ENCODE data around the gene PNKD.

The PNKD gene

GRCh38 chr2:218392891-218393462, 122.7 kb downstream of the PNKD start:
- no peak overlapping the region for H2AFZ ChIP-seq (ENCODE audit: low read depth, low read length)
- H3K4me2 ChIP-seq (ENCODE audit: low read length), result no peak overlapping the region
- no peaks in the 10 kb centered on the region for H3K27me3 ChIP-seq (ENCODE audit: low read depth, low read length)
- no peaks in the 10 kb centered on the region for H3K36me3 ChIP-seq (replicated peaks; ENCODE audit: low read depth, low read length)
- no peak overlapping the region for H3K4me3 ChIP-seq (ENCODE audit: low read length)
- no peak overlapping the region for H3K9ac ChIP-seq (ENCODE audit: low read length)
- no peak for TF ChIP-seq EZH2phosphoT487 (IDR thresholded peaks at IDR 0.05; ENCODE audit: low read depth)
- TF ChIP-seq, protein P1, sequence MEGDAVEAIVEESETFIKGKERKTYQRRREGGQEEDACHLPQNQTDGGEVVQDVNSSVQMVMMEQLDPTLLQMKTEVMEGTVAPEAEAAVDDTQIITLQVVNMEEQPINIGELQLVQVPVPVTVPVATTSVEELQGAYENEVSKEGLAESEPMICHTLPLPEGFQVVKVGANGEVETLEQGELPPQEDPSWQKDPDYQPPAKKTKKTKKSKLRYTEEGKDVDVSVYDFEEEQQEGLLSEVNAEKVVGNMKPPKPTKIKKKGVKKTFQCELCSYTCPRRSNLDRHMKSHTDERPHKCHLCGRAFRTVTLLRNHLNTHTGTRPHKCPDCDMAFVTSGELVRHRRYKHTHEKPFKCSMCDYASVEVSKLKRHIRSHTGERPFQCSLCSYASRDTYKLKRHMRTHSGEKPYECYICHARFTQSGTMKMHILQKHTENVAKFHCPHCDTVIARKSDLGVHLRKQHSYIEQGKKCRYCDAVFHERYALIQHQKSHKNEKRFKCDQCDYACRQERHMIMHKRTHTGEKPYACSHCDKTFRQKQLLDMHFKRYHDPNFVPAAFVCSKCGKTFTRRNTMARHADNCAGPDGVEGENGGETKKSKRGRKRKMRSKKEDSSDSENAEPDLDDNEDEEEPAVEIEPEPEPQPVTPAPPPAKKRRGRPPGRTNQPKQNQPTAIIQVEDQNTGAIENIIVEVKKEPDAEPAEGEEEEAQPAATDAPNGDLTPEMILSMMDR (IDR thresholded peaks at IDR 0.05; ENCODE audit: low read depth, low read length), result no peak
- H4K20me1 ChIP-seq (ENCODE audit: insufficient read depth, low read length), result no peaks in the 10 kb centered on the region
- no peak overlapping the region for H3K27ac ChIP-seq (ENCODE audit: low read length)
- peaks cover 18% of the 10 kb centered on the region for H3K4me1 ChIP-seq (ENCODE audit: low read length)
- H3K9me3 ChIP-seq (ENCODE audit: insufficient read depth, low read length), result no peaks in the 10 kb centered on the region
- no peaks in the 10 kb centered on the region for H3K79me2 ChIP-seq (ENCODE audit: low read length)

GRCh38 chr2:218393750-218394290, 123.5 kb downstream of the PNKD start:
- H3K4me1 ChIP-seq (ENCODE audit: low read length), result peaks cover 18% of the 10 kb centered on the region
- H3K79me2 ChIP-seq (ENCODE audit: low read length), result no peaks in the 10 kb centered on the region
- H3K9me3 ChIP-seq (ENCODE audit: insufficient read depth, low read length), result no peaks in the 10 kb centered on the region
- no peak overlapping the region for H3K4me3 ChIP-seq (ENCODE audit: low read length)
- no peaks in the 10 kb centered on the region for H3K27me3 ChIP-seq (ENCODE audit: low read depth, low read length)
- TF ChIP-seq EZH2phosphoT487 (IDR thresholded peaks at IDR 0.05; ENCODE audit: low read depth), result no peak
- TF ChIP-seq, protein P1 (IDR thresholded peaks at IDR 0.05; ENCODE audit: low read depth, low read length), result no peak
- H3K36me3 ChIP-seq (replicated peaks; ENCODE audit: low read depth, low read length), result no peaks in the 10 kb centered on the region
- H4K20me1 ChIP-seq (ENCODE audit: insufficient read depth, low read length), result no peaks in the 10 kb centered on the region
- H3K27ac ChIP-seq (ENCODE audit: low read length), result no peak overlapping the region
- H3K4me2 ChIP-seq (ENCODE audit: low read length), result no peak overlapping the region
- H2AFZ ChIP-seq (ENCODE audit: low read depth, low read length), result no peak overlapping the region
- no peak overlapping the region for H3K9ac ChIP-seq (ENCODE audit: low read length)

DNA sequence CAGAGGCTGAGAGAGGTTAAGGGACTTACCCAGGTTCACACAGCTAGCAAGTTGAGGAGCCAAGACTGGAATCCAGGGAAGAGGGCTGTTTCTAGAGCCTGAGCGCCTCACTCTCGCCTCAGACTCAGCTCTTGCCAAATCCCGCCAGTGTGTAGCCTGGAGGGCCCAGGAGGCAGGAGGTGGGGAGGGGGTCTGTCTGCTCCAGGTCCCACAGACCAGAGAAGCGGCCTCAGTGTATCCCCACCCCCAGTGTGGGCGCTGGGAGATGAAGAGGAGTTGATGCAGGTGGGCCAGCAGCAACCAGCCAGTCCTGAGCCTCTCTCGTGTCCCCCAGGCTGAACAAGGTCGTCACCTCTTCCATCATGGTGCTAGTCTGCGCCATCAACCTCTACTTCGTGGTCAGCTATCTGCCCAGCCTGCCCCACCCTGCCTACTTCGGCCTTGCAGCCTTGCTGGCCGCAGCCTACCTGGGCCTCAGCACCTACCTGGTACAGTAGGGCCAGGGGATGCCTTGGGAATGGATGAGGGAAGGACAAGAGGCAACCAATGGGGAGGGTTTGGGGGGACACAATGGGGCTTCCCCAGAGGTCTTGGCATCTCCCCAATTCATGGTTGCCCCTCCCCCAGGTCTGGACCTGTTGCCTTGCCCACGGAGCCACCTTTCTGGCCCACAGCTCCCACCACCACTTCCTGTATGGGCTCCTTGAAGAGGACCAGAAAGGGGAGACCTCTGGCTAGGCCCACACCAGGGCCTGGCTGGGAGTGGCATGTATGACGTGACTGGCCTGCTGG, 124.2 kb downstream of the PNKD start:
- no peaks in the 10 kb centered on the region for H4K20me1 ChIP-seq (ENCODE audit: insufficient read depth, low read length)
- TF ChIP-seq, protein P1 (IDR thresholded peaks at IDR 0.05; ENCODE audit: low read depth, low read length), result no peak
- TF ChIP-seq EZH2phosphoT487 (IDR thresholded peaks at IDR 0.05; ENCODE audit: low read depth), result no peak
- H3K27me3 ChIP-seq (ENCODE audit: low read depth, low read length), result no peaks in the 10 kb centered on the region
- H3K27ac ChIP-seq (ENCODE audit: low read length), result no peak overlapping the region
- no peak overlapping the region for H3K9ac ChIP-seq (ENCODE audit: low read length)
- peaks cover 23% of the 10 kb centered on the region for H3K4me1 ChIP-seq (ENCODE audit: low read length)
- no peak overlapping the region for H2AFZ ChIP-seq (ENCODE audit: low read depth, low read length)
- H3K79me2 ChIP-seq (ENCODE audit: low read length), result no peaks in the 10 kb centered on the region
- H3K36me3 ChIP-seq (replicated peaks; ENCODE audit: low read depth, low read length), result no peaks in the 10 kb centered on the region
- peak overlapping the region; percentile 94; the same call in 1 of the 2 replicates for H3K4me2 ChIP-seq (ENCODE audit: low read length)
- H3K9me3 ChIP-seq (ENCODE audit: insufficient read depth, low read length), result no peaks in the 10 kb centered on the region
- H3K4me3 ChIP-seq (ENCODE audit: low read length), result no peak overlapping the region

- Histone ChIP-seq H3K27ac (ENCODE audit: low read length) (no peak overlapping the region), H3K9ac (ENCODE audit: low read length) (peak overlapping the region; percentile 90; the same call in 1 of the 2 replicates), H3K27me3 (ENCODE audit: low read depth, low read length) (no peaks in the 10 kb centered on the region), H4K20me1 (ENCODE audit: insufficient read depth, low read length) (no peaks in the 10 kb centered on the region), H3K4me2 (ENCODE audit: low read length) (peak overlapping the region; percentile 94), H3K4me1 (ENCODE audit: low read length) (peaks cover 23% of the 10 kb centered on the region), H3K36me3 (replicated peaks; ENCODE audit: low read depth, low read length) (no peaks in the 10 kb centered on the region), H3K9me3 (ENCODE audit: insufficient read depth, low read length) (no peaks in the 10 kb centered on the region), H3K79me2 (ENCODE audit: low read length) (peaks cover 2% of the 10 kb centered on the region; the same call in 1 of the 2 replicates), H2AFZ (ENCODE audit: low read depth, low read length) (no peak overlapping the region), H3K4me3 (ENCODE audit: low read length) (peak overlapping the region; percentile 94)
- TF ChIP-seq EZH2phosphoT487 (IDR thresholded peaks at IDR 0.05; ENCODE audit: low read depth), result no peak
- TF ChIP-seq, protein P1 (IDR thresholded peaks at IDR 0.05; ENCODE audit: low read depth, low read length), result no peak
These were observed 124.7 kb downstream of the PNKD start for GRCh38 chr2:218395090-218395444.
